Lung microvascular endothelial cell (primary cell): ENCODE results near the gene SIAH3. TPM values are rescaled to one million over a fixed set of nuclear protein-coding genes. Genes with fewer than 3 reads are reported as not detected.
"Not testable (repeated sequence)": the region's sequence is repeated elsewhere in the genome, so short reads cannot be mapped to it uniquely, and the experiment has no call there.

ENCODE experiments used
- DNase-seq, 2 donors: peaks; one replicate each; pipeline versions ENCODE4 v3.0.0 to v3.0.0-alpha.2; 2010; ENCODE audit warnings: low read depth in 2 of 2
- total RNA-seq: library from RNA; depleted of rRNA; stranded (reverse); fragments of >200 nt; gene quantifications from 2 replicates; pipeline ENCODE4 v1.2.1, GENCODE V29; 2014

Gene SIAH3, protein sequence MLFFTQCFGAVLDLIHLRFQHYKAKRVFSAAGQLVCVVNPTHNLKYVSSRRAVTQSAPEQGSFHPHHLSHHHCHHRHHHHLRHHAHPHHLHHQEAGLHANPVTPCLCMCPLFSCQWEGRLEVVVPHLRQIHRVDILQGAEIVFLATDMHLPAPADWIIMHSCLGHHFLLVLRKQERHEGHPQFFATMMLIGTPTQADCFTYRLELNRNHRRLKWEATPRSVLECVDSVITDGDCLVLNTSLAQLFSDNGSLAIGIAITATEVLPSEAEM
- under 0.01 TPM in 1 of 2 replicates, not detected in the other for total RNA-seq

DNA sequence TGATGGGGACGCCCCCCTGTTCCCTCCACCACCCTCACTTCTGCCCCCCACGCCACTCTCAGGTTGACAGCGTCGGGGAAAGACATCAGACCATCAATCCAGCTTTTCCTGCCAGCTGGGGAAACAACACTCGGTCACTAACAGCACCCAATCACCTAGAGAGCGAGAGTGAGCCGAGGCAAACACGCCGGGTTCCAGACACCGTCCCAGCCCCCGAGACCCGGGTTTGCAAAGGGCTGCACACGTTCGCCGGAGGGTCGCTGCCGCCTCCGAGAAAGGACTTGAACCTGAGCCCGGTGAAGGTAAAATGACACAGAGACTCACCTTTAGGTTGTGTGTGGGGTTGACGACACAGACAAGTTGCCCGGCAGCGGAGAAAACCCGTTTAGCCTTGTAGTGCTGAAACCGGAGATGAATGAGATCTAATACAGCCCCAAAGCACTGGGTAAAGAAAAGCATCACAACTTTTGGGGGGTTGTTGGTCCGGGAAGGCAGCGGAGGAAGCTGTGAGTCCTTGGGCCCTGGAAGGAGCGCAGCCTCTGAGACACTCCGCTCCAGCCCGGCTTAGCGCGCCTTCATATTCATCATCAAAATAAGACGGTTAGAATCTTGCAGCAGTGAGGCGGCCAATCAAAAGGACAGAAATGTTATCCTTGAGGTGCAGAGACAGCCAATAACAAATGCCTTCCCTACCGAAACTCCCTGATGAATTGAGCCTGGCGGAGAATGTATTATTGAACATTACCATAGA is at the start of gene SIAH3:
Gene SIAH3, minus strand, starts transcription at position 583 of the 751 bp plus-strand sequence. Its CDS starts 124 bp downstream, at position 459.
- peak in 1 of 2 donors; percentile 14 for DNase-seq

DNA sequence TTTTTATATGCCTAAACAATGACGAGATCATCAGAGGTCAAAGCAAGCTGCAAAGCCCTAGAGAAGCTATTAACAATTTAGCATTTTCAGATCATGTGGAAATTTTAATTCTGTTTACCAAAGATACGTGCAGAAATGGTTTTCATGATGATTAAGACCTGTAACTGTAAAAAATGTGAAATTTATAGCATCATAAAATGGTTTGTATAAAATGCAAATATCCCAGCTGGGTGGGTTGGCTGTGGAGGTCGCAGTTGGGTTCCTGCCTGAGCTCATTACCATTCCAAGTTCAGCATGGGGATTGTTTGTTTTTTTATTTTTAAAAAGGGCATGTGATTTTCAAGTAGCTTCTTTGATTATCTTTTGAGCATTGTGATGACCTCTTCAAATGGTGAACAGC is 47.9 kb upstream of the SIAH3 start:
- DNase-seq = no peak

DNA sequence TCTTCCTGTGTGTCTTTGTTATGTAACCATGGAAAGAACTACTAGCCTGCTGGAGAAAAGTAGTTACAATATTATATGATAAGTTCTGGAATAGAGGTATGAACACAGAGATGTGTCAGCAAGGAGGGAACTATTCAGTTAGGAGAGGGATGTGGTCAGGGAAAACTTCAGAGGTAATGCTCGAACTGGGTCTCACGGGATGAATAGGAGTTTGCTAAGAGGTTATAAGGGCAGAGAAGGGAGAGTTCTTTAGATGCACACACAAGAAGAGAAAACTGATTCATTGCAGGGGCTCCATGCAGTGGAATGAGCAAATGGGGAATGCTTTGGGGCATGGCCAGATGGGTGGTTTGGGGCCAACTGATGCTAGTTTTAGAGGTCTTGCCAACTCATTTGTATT is 46.0 kb upstream of the SIAH3 start:
- no peak for DNase-seq

DNA sequence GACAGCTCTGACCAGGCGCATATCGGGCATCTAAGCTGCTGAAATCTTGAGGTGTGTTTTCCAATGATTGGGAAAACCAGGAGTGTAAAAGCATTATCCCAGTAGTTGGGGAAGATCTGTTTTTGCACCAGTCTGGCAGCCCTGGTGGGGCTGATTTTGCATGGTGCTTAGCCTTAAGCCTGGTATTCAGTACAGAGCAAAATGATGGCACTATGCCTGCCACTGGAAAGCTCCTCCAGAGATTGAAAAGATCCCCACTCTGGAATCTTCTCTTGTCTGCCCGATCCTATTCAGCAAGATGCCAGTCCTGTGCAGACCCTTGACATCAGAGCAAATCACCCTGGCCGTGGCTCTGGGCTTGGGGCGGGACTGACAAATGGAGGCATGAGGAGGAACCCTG is 44.7 kb upstream of the SIAH3 start:
- DNase-seq = no peak

DNA sequence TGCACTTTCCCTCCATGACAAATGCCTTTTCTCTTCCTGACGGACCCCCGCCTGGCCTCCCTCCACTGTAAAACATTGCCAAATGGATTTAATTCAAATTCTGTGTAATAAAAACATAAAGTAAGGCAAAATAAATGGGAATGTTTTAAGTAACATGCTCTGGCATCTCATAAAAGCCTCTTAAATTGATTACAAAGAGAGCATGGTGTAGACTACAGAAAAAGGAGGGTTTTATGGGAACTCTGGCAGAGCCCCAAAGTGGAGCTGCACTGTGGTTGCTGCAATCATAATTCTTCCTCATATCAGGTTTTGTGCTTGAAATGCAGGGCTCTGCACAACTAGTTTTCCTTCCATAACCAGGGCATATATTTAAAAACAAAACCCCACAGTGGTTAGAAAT is 44.3 kb upstream of the SIAH3 start:
- no peak for DNase-seq

DNA sequence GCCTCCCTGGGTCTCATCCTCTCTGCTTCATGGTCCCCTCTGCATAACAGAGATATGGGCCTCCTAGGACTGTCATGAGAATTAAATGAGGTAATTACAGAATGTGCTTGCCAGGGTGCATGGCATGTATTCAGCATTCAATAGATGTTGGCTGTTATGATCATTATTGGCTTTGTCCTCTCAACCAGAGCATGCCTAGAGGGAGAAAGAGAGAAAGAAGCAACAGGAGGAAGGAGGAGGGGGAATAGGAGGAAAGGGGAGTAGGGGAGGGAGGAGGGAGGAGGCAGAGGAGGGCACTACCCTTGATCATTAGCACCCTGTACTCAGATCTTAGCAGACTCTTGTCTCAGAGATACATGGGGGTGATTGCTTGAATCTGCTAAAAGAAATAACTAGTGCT is 41.0 kb upstream of the SIAH3 start:
- DNase-seq = no peak

DNA sequence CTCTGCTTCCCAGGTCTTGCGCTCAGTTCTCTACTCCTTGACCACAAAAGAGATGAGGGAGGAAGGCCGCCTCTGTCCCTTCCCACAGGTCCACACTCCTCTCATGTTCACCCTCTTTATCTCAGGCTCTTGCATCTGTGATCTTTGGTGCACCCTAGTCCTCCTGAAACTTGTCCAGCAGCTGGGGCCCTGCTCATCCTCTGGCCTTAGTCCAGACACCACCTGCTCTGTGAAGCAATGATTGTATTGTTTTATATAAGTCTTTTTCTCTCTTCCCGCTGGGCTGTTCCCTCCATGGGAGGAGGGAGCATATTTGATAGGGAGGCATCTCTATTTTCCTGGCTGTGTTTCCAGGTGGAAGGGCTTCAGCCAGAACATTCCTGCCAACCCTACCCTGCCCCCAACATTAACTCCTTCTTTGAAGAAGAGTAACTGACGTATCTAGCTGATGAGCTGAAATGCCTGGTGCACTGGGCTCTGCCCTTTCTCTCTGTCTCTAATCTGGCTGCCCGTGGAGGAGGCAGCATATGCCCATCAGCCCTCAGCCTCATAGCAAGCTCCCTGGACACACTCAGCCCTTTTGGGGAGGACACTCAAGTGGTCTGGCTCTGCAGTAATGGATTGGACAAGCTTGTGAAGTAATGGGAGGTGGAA is 38.2 kb upstream of the SIAH3 start:
- no peak for DNase-seq

DNA sequence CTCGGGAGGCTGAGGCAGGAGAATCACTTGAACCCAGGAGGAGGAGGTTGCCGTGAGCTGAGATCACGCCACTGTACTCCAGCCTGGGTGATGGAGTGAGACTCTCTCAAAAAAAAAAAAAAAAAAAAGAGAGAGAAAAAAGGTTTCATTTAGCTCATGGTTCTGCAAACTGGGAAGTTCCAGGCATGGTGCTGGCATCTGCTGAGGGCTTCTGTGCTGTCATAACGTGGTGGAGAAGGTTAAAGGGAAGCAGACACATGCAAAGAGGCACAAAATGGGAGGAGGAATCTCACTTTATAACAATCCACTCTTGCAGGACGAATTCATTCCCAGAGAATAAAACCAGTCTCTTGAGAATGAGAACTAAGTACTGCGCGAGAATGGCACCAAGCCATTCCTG is 34.9 kb upstream of the SIAH3 start:
- DNase-seq = no peak

DNA sequence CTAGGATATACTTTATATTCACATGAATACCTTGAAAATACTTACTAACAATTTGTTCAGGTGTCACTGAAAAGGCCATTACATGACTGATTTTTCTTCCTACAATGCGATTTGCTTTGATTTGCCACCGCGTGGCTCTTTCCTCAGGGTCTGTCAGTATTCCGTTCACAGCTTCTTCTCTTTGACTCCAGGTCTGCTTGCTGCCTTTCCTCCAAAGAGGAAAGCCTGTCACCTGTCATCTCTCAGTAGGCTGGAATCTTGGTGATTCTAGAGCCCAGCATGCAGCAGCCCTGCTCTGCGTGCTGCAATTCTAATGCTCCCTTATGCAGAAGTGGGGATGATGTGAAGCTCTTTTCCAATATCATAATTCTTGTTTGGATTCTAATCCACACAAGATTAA is 33.6 kb upstream of the SIAH3 start:
- DNase-seq = no peak

DNA sequence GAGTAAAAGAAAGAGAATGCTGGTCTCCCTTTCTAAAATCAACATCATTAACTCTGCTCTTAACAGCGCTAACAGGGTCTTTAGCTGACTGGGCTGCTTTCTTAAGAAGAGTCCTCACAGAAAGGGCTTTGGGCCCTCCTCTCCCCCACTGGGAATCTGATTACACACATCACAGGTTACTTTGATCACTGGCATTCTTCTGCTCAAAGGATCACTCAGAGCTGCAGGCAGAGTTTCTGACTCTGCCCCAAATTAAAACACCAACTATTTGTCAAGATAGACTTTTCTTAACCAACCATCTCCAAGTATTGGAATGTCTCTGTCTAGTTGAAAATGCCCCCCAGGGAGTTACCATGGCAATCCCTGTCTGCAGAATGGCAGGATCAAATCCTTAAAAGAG is 31.1 kb upstream of the SIAH3 start:
- DNase-seq = no peak

DNA sequence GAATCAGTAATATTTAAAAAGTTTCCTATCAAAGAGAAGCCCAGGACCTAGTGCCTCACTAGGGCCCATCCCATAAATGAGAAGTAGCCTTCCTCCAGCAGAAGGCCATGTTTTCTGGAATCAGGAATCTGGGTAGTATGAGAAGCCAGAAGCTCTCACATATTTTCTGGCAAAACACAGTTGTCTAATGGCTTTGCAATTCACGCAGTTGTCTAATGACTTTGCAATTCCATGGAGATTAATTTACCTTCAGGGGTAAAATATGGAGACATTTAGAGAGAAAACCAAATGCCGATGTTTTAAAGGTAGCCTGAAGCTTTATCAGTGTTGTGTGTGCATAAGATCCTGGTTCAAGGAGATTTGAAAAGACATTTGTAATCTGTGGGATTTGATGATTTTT is 29.8 kb upstream of the SIAH3 start:
- no peak for DNase-seq

DNA sequence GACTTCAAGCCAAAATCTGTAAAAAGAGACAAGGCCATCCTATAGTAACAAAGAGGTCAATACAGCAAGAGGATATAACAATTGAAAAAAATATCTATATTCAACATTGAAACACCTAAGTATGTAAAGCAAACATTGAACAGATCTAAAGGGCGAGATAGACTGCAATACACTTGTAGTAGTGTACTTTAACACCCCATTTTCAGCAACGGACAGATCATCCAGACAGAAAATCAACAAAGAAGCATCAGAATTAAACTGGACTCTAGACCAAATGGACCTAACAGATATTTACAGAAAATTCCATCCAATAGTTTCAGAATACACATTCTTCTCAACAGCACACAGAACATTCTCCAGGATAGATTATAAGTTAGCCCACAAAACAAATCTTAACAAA is 28.7 kb upstream of the SIAH3 start:
- no peak for DNase-seq

DNA sequence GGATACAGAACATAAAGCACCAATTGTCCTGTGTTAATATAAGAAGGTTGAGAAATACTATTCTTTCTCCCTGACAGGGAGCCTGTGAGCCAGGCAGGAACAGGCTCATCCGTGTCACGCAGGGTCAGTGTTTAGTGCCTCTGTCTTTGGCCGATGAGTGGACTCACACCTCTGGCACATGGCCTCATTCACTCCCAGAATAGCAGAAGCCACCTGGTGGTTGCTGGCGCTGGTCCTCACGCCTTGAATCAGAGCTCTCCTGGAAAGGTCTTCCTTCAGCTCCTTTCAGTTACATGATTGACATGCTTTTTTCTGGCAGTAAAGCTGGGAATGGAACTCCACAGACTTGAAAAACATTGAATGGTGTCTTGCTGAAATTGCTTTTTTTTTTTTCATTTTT is 28.1 kb upstream of the SIAH3 start:
- peak; percentile 15 to 21 for DNase-seq

DNA sequence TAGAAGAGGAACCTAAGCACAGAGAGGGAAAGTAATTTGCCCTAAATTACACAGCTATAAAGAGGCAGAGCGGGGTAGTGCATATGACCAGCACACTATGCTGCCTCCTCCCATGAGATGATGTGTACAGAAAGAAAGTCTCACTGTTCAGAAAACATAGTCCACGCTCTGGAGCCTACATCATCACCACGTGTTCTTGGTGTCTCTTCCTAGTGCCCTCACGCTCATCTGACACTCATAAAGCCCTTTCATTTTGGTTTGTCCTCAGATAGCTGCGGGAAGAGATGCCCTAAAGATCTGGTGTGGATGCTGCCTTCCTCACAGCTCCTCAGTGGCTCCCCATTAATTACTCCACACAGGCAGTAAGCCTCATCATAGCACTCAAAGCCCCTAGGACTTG is 27.4 kb upstream of the SIAH3 start:
- DNase-seq = no peak

DNA sequence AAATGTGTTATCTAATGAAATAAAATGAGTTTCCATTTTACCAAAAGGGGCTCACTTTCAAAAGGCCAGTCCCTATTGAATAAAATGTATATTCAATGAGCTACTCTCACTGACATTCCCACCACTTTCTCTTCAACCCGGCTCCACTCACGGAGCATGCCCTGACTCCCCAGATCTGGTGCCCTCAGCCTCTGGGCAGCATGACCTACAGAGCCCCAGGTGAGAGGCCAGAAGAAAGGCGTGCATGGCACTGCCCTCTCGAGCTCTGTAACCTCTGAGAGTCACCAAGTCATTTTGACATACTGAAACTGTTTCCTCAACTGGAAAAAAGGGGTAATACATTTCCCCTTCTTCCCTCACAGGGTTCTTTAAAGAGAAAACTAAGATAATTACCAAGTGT is 25.2 kb upstream of the SIAH3 start:
- DNase-seq = no peak

DNA sequence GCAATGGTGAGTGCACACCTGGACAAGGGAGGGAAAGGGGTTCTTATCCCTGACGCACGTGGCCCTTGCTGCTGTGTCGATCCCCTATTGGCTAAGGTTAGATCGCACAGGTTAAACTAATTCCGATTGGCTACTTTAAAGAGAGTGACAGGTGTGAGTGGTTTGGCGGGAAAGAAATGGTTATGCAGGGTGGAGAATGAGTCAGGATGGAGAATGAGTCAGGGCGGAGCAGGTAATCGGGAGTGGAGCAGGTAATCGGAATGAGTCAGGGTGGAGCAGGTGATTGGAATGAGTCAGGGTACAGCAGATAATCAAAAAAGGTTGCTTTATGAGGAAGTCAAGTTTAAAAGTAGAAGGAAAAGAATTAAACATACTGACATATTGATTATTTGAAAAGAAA is 24.4 kb upstream of the SIAH3 start:
- no peak for DNase-seq

DNA sequence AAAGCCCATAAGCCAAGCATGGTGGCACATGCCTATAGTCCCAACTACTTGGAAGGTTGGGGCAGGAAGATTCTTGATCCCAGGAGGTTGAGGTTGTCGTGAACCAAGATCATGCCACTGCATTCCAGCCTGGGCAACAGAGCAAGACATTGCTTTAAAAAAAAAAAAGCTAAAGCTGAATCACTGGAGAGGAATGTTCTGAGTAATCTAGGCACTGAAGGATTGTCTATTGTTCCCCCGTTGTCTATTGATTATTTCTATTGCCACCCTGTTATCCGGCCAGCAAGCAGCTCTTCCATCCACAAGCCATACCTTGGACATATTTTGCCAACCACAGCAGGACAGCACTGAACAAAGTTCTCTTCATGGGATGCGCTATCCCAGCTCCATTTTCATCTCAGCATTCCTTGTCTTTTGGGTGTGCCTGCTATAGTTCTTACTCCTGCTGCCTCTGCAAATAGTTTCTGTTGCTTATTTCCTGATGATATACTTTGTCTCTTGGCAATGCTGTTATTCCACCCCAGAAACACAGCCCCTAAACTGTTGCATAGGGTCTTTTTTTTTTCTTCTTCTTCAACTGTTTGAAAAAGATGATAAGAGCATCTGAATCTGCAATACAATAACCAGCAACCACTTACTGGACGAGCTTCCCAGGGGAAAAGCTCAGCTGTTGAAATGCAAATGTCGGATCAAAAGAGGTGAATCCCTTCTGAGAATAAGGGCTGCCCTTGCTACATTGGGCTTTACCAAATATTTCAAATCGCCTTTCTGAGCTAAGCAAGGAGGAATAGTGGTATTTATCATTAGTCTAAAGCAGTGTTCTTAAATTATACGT is 22.2 kb upstream of the SIAH3 start:
- DNase-seq = peak in 1 of 2 donors; percentile 32

DNA sequence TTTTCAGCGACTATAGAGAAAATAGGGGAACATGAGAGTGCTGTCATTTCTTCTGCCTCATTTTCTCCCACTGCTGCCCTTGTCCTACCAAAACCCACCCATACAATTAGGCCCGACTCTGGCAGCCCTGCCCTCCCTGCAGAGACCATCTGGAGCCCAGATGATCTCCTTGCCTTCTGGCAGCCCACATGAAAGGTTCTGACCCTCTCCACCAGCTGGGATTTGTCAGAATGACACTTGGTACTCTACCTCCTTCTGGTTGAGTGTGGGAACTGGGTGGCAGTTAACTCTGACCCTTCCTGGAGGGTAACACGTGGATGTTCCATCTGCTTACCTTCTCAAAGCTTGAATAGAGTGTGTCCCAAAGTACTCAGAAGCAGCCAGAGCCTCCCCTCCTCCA is 21.0 kb upstream of the SIAH3 start:
- no peak for DNase-seq

DNA sequence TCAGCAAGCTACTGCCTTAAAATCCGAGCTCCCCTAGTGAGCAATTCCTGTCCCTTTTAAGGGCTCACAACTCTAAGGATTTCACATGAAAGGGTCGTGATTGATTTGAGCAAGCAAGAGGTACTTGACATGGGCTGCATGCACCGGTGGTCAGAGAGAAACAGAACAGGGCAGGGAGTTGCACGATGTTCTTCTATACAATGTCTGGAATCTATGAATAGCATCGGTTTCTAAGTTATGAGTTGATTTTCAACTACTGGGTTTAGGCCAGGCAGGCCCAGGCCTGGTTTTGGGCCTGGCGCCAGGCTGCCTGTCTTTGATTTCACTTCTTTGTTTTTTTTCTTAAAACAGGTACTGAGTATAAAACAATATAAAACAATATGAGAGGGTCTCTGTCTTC is 19.6 kb upstream of the SIAH3 start:
- DNase-seq = not testable (repeated sequence)

DNA sequence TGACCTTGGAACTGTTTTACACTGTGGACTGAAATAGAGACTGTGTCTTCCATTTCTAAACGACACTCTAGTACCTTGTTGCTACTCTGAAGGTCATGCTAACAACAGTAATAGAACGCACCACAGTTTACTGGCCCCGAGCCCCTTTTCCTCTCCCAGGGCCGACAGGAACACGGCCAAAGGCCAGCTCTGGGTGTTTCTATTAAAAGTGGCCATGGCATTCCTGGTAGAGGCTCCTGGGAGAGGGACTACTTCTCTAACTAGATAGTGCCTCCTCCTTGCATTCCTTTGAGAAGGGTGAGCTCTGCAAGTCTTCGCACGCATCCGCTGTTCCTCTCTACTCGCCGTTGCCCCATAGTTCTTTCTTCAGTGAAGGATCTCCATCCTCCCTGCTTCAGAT is 18.7 kb upstream of the SIAH3 start:
- DNase-seq = no peak

DNA sequence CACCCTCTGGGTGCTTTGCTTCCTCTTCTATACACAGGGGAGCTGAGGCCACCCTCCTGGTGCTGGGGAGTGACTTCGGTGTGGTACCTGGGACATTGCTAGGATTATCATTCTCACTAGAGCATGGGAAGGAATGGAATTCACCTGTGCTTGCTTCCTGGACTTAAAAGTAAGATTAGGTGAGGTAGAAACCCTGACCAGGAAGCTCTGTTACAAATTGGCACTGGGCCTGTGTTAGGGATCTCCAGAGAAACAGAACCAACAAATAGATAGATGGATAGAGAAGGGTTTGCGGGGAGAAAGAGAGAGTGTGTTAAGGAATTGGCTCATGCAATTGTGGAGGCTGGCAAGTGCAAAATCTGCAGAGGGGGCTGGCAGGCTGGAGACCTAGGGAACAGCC is 13.9 kb upstream of the SIAH3 start:
- DNase-seq = no peak
